CD1c-positive myeloid dendritic cell (primary cell): ENCODE results near the gene GABBR2.

Source experiments
- DNase-seq: peaks from one replicate; pipeline ENCODE4 v3.0.0-alpha.2; 2016; ENCODE audit errors: extremely low spot score

The GABBR2 gene

DNA sequence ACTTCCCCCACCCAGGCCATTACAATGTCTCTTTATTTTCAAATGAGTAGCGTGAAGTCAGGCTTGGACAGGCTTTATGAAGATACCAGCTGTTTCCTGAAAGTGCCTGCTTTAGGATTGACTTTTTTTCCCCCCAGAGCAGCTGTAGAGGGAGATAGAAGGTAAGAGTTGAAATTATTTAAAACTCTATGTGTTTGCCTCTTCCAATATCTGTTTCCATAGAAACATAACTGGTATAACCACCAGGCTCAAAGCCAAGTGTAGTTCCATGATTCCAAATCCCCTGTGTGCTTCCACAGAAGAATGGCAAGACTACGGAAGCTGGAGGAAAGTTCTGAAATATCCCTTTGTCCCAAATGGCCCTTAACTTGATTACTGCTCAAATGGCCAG, 365.9 kb downstream of the GABBR2 start:
- no peak for DNase-seq

DNA sequence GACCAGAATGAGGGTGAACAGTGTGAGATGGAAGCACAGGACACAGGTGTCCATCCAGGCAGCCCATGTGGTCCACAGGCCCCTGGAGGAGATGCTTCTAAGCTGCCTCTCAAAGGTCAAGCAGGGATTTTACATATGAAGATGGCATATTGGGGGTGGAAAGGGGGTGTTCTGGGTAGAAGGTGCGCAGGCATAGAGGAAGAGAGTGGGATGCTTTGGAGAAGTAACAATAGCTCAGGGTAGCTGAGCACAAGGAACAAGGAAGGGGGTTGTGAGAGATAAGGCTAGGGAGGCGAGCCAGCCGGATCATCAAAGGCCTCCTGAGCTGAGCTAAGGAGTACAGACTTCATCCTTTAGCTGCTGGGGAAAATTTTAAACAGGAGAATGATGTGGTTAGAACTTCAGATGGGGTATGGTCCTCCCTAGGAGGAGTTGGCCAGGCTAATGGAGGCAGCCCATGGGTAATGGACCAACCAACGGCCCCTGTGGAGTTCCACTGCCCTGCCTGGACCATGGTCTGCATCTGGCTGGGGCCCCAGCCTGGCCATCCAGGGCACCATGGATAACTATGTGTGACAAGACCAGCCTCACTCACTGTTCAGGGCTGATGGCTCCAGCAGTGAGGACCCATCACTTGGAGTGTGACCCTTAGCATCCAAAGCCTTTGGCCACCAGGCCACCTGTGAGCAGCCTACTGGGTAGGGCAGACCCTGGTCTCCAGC, 366.5 kb downstream of the GABBR2 start:
- no peak for DNase-seq

DNA sequence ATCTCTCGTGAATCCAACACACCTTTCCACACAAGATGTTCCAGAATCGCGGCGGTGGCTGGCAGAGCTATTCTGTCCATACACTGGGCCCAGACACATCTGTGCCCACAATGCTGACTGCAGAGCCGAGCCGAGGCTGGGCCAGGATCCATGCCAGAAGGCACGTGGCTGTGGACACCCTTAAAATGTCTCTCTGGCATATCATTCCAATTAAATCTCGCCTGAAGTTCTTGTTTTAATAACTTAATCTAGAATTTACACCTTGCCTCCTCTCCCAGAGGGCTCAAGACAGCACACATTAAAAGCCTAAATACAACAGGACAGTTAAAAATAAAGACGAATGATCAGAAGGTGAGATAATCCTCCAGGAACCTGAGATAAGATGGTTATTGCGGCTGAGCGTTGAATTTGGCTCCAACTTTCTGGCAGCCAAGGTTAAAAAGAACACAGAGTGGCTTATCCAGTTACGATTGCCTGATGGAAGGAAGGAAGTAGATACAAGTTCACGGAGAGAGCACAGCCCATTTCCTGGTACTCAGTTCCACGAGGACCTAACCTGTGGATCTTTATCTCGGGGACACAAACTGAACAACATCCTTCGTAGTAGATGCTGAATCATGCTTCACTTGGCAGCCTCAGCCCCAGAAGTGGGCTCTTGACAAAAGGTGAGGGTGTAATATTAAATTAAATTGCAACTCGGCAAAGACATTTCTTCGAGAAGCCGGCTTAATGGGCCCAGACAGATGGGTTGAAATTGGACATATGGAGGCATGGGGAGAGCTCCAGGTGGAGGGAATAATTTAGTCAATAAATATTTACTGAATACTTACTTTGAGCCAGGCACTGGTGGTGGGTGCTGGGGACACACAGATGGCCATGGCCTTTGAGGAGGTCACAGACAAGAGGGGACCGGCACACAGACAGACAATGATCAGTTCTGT, 367.3 kb downstream of the GABBR2 start:
- no peak for DNase-seq

DNA sequence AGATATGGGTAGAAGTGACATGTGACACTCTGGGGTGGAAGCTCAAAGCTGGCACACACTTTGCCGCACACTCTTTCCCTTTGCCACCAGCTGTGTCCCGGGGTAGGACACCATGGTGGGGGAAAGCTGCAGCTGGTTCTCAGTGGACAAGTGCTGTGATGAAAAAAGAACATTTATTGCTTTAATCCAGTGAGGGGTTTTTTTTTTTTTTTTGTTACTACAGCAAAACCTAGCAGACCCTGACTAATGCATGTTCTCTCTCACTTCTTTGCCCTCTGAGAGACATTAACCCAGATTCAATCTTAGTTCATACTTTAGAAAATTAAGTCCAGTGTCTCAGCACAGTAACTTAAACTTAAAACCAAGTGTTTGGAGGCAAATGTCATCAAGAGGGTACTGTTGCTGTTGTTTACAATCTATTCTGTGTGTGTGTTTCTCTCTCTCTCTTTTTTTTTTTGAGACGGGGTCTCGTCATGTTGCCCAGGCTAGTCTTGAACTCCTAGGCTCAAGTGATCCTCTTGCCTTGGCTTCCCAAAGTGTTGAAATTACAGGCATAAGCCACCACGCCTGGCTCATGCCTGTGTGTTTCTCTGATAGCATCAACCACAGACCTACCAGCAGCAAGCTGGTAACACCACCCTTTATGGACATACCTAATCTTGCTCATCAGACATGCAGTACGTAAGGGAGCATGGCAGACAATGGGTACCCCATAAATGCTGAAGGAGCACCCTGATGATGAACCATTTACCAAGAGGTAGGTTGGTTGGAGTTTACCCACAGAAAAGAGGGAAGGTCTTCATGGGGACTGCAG, 368.5 kb downstream of the GABBR2 start:
- DNase-seq, result no peak

DNA sequence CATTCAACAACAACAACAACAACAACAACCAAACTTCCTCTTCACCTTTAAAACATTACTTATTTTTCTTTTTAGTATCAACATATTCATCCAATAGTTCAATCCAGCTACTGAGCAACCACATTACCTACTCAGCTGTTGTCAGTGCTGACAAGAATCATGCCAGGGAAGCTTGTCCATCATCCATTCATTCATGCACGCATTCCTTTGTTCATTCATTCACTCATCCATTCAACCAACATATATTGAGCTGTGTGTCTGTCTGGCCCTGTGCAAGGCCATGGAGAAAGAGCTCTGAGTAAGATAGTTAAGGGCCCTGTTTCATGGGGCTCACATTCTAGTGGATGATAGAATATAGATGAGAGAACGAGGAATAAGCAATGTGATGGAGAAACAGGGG, 373.1 kb downstream of the GABBR2 start:
- DNase-seq, result no peak

DNA sequence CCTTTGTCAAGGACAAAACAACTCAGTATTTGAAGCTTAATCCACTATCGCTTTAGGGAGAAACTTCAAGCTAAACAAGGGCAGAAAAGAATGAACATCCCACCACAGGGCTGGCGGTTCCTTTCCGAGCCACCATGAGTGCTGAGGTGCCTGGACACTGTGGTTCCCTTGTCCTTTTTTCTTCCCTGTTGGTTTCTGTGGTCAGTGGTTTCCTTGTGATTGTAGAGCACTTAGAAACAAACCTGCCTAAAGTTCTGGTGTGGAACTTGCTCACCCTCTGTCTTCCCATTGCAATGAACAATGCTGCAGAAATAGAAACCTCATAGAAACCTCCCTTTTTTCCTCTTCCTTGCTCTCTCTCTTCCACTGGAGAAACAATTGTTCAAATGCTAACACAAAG, 373.9 kb downstream of the GABBR2 start:
- DNase-seq, result no peak

DNA sequence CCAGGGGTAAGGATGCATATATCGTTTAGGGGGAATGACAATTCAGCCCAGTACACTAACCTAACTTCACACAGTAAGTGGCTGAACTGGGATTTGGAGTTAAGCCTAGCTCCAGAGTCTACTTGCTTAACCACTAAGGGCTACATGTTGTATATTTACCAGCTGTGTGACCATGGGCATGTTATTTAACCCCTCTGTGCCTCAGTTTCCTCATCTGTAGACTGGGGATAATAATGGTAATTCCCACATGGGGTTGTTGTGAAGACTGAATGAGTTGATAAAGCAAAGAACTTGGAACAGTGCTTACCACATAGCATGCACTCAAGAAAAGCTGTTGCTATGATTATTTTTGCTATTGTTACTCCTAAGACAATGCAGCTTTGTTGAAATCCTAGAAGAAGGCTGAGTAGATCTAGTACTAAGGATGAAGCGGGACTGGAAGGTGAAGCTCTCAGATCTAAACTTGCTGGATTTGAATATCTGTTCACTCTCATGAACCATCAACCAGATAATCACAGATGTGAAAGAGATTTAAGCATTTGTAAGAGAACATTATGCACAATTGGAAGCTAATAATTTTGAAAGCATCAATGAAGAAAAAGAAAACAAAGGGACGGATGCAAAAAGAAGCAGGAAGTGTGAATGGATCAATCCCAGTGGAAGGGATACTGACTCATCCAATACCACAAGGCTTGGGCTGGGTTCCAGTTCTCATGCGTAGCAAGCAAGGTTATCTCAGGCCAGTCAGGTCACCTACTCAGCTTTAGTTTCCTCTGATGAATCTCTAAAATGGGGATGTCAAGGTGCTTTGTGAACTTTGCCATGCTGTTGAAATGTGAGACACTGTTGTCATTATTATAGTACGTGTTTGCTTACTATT, 374.8 kb downstream of the GABBR2 start:
- DNase-seq, result no peak

DNA sequence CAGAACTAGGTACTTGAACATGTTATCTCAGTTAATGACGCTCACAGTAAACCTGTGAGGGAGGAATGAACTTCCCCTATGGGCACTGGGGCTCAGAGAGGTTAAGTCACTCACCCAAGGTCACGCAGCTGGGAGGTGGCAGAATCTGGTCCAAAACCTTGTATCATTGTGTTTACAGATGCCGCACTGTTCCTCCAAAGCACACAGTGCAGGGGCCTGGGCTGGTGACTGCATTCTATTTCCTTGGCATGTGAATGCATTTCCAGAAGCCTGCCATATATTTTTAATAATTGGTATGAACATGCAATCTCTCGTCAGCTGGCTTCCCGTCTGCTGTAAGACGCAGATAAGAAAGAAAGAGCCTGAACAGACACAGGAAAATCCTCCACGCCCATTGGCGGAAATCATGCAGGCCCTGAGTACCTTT, 376.3 kb downstream of the GABBR2 start:
- no peak for DNase-seq

DNA sequence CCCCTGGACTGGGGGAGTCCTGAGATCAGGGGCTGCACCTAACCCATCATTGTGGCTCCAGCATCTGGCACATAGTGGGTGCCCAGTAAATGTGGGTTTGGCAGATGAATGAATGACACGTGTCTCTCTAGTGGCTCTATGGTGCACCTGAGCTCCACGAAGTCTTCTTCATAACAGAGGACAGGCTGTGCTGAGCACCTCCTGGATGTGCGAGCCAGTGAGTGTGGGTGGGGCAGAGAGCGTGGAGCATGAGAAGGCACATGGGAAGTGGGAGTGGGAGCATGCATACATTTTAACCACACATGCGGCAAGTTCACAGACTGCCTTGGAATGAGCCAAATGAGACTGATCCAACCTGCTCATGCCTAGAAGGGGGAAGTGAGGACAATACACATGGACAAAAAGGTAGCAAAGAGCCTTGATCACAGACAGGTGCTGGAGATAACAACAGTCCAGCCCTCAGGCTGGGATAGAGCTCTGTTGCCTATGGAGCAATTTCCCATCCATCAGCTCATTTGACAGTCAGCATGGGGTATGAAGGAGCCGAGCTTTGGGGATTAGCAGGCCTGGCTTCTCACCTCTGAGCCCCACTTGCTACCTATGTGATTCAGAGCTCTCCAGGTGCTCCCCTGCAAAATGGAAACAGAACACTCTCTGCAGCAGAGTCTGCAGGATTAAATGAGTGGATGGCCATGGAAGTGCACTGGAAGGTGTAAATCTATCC, 377.0 kb downstream of the GABBR2 start:
- no peak for DNase-seq

DNA sequence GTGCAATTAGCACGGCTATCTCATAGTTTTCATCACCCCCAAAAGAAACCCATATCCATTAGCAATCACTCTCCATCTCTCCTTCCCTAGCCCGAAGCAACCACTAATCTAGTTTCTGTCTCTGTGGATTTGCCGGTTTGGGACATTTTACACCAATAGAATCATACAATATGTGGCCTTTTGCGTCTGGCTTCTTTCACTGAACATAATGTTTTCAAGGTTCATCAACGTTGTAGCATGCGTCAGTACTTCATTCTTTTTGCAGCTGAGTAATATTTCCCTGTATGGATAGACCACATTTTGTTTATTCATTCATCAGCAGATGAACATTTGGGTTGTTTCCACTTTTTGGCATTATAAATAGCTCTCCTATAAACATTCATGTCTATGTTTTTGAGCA, 377.9 kb downstream of the GABBR2 start:
- no peak for DNase-seq

DNA sequence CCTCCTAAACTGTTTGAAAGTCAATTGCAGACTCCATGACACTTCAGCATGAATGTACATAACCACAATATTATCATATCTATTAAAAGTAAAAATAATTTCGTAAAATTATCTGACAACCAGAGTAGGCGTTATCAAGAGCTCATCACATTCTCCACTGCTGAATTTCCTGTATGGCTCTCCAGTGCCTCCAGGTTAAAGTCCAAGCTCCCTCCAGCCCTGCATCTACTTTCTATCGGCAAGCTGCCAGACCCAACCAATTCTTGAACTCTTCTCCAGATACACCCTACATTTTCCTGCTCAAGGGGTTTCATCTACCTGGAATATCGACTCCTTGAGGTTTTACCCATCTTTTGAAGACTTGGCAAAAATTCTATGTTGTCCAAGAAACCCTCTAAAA, 378.8 kb downstream of the GABBR2 start:
- DNase-seq, result no peak

DNA sequence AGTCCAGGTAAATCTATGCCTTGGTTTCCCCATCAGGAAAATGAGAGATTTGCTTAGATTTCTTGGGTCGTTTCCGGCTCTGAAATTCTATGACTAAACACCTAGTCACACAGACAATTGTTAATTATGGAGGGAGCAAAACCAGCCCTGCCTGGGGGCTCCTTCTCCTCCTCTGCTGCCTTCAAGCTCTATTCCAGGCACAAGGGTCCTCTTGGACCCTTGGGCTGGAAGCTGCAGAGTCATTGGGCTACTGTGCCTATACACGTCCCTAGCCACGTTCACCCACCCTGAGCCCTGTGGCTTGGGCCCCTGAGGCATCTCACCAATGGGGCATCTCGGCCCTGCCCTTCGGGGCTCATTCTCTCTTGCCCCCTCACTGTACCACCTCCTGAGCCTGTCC, 379.5 kb downstream of the GABBR2 start:
- DNase-seq, result no peak

DNA sequence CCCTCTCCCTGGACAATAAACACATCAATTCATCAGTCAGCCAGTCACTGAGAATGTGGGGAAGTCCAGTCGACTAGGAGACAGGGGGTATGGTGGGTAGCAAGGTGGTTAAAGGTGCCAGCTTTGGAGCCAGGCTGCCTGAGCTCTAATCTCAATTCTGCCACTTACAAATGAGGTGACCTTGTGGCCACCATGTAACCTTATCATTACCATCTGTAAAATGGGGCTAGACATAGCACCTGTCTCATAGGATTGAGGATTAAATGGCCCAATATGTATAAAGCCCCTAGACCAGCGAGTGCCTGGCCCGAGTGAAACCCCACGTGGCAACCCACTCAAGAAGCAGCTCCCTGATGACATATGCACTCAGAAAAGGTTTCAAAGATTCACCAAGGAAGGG, 380.0 kb downstream of the GABBR2 start:
- DNase-seq, result no peak

DNA sequence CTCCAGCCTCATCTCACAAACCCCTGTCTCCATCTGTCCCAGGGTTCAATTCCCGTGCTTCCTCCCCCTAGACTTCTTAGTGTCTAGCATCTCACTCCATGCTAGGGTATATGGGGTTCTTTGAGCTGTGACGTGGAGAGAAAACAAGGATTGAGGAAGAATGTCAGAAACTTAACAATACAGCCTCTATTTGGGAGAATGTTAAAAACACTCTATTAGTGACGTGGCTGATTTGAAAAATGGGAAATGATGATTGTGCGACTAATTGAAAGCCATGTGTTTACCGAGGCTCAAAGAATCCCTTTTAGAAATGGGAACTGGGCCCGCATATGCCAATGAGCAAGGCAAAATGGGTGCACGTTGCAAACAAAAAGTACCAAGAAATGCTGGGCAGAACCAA, 380.6 kb downstream of the GABBR2 start:
- DNase-seq, result no peak

DNA sequence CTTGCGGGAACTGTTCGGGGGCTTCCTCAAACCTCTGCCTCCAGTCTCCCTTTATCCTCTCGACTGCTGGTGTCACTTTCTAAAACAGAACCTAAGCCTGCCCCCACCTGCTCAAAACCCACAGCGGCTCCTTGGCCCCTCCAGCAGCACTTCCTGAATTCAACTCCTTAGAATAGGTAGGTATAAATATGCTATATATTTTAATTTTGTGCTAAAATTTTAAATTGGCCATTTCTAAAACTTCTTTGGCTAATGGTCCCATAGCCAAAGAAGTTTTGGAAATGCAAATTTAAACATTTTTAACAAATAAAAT, 381.5 kb downstream of the GABBR2 start:
- no peak for DNase-seq

DNA sequence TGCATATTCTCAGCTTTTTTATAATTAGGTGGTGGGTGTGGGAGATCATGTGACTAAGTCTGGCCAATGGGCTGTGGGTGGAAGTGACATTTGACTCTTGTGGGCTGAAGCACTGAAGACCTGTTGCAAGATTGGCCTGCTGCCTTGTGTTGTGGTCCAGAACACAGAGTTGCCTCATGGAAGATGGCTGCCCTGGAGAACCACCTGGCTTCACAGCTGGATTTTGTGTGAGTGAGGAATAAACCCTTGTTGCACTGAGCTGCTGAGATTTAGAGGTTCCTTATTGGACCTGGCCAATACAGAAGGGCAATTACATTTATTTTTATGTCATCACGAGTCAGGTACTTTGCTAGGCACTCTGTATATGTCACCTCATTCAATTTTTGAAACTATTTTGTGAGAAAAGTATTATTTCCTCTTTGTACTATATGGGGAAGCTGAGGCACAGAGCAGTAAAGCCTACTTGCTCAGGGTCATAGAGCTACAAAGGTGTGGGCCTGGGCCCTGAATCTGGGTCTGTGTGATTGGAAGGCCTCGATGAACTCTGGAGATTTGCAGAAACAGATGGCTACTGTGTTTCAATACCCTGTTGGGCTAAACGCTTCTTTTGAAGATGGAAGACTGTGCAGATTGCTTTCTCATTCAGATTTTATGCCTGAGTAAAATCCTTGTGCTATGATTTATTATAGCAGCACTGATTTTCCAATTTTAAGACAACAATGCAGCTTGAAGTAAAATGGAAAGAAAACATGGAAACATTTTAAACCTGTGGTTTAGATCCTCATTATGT, 382.1 kb downstream of the GABBR2 start:
- peak; percentile 10 for DNase-seq

DNA sequence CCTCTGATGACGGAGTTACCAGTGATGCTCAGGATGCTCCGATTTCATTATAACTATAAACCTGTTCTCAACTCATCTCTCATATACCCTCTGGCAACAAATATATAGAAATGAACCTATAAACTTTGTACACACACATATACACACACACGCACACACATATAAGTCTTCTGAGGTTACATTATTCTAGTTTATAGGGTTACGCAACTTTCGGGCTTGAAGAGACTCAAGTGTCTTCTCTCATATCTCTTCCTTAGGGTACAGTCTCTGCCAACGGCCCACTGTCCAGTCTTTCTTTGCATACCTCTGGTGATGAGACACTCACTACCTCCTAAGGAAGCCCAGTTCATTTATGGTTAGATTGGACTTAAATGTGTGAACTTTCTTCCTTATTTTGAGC, 383.9 kb downstream of the GABBR2 start:
- DNase-seq, result no peak

DNA sequence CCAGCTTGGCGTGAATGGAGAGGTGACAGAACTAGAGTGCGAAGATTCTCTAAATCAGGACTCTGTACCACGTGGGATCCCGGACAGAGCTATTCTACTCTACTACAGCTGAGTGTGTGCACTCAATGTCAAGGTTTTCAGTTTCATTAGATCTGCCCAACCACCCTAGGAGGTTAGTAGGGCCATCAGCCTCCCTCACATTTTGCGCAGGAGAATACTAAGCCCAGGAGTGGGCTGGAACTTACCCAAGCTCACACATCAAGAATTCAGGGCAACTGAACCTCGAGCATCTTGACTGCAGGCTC, 385.0 kb downstream of the GABBR2 start:
- DNase-seq, result no peak

DNA sequence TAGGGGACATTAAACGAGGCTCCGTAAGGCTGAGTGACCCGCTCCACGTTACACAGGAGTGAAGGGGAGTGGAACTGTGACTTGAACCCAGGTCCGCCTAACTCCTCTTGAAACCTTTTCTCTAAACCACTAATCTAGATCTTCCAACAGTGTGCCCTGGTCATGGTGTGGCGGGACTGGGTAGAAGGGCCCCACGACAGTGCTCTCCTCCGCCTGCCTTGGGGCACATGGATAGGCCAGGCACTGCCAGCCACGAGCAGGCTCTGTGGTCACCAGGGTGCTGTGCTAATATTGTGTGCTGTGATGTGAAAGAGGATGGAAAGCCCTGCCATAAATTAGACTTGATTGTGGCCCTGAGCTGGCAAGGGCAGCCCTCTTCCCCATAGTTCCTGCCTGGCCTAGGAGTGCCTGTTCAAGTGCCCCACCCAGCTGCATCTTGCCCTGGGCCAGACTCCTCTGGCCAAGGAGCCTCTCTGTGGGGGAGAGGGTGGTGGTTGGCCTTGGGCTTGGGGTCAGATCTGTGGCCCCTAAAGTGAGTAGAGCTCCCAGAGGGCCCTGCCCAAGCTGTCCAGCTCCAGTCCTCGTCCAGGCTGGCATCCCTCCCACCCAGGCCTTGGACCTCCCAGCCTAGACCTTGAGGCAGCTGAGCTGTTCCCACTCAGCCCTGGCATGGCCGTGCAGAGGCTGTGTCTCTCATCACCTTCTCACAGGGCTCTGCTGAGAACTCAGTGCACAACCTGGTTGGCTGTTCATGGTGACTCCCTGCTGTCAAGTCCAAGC, 385.5 kb downstream of the GABBR2 start:
- no peak for DNase-seq
